ENCODE results near the gene KCNJ1.

The KCNJ1 gene

GRCh38 chr11:128911701-128912100 lies 44.6 kb upstream of the KCNJ1 start:
- no peak for TF ChIP-seq CTCF (IDR thresholded peaks at IDR 0.05; ENCODE audit: insufficient read depth, low read depth, low read length, missing control alignments)
- H3K4me3 ChIP-seq (ENCODE audit: low read length) = no peak overlapping the region
- DNase-seq (ENCODE audit: low read depth) = no peak

GRCh38 chr11:128911239-128911638 lies 44.1 kb upstream of the KCNJ1 start:
- DNase-seq (ENCODE audit: low read depth) = no peak
- no peak for TF ChIP-seq CTCF (IDR thresholded peaks at IDR 0.05; ENCODE audit: insufficient read depth, low read depth, low read length, missing control alignments)
- no peak overlapping the region for H3K4me3 ChIP-seq (ENCODE audit: low read length)

DNA sequence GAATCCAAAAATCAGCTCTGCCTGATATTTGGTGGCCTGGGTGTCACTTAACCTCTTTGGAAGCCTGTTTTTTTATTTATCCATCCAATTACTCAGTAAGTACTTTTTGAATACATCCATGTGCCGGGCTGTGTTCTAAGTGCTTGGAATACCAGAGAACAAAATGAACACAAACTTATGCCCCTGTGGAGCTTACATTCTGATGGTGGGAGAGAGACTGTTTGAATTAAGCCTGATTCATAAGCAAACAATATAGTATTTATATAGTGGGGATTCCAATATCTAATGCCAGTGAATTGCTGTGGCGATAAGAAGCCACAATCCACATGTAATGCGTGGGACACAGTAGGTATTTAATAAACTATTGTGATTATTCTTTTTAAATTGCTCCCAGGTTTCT lies 43.5 kb upstream of the KCNJ1 start:
- DNase-seq (ENCODE audit: low read depth) = no peak
- TF ChIP-seq CTCF (IDR thresholded peaks at IDR 0.05; ENCODE audit: insufficient read depth, low read depth, low read length, missing control alignments) = no peak

GRCh38 chr11:128909438-128910125 lies 42.5 kb upstream of the KCNJ1 start:
- no peak for TF ChIP-seq CTCF (IDR thresholded peaks at IDR 0.05; ENCODE audit: insufficient read depth, low read depth, low read length, missing control alignments)
- no peak overlapping the region for H3K4me3 ChIP-seq (ENCODE audit: low read length)
- peak; percentile 78 for DNase-seq (ENCODE audit: low read depth)

More for the DNA sequence above, 43.5 kb upstream of the KCNJ1 start:
- H3K4me3 ChIP-seq (ENCODE audit: low read length) = no peak overlapping the region

DNA sequence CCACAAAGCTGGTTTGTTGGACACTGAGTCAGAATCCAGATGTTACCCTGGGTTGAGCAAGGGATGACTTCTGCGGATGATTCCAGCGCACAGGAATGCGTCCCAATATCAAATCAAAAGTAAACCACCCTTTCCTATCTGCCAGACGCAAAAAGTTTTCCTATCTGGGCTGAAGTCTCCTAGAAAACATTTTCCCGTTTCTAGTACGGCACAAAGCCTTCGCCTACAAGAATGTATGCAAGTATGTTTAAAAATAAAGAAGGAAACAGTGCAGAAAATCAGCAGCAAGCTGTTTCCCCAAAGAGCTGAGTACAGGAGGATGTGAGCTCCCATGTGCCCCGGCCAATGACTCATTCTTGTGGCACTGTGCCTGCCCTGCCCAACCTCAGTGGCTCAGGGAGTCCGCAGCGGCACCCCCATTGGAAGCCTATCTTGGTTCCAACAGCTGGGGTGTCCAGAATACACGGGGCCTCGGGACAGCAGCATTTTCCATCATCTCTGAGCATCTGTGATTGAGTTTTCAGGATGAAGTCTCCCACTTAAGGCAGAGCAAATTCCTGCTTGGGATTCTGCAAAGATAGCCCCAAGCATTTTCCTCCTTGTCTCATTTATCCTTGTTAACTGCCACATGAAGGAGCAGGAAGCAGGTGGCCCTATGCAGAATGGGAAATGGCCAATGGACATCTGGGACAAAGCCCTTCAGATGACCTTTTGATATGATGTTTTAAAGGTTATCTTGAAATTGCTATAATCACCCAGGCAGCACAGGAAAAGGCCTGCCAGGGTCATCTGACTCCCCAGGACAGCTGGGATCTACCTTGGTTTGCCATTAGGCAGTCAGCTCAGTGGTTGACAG lies 41.5 kb upstream of the KCNJ1 start:
- H3K4me3 ChIP-seq (ENCODE audit: low read length) = no peak overlapping the region
- TF ChIP-seq CTCF (IDR thresholded peaks at IDR 0.05; ENCODE audit: insufficient read depth, low read depth, low read length, missing control alignments) = no peak
- peak; percentile 84 for DNase-seq (ENCODE audit: low read depth)

GRCh38 chr11:128907585-128907984 lies 40.5 kb upstream of the KCNJ1 start:
- no peak for TF ChIP-seq CTCF (IDR thresholded peaks at IDR 0.05; ENCODE audit: insufficient read depth, low read depth, low read length, missing control alignments)
- H3K4me3 ChIP-seq (ENCODE audit: low read length) = no peak overlapping the region
- DNase-seq (ENCODE audit: low read depth) = no peak

All from epithelial cell of esophagus (primary cell).